KMS-11 (cell line): ENCODE data around the gene TOR4A.

Source experiments
- H2AFZ ChIP-seq: fragments of 200-600 bp; sonication (generic); 2 replicates; pipeline ENCODE4 v1.6.1; 2016; ENCODE audit warnings: antibody characterized with exemption, mixed run types, low read depth
- H3K27ac ChIP-seq: fragments of 200-600 bp; sonication (generic); 2 replicates; pipeline ENCODE4 v1.6.1; 2016; ENCODE audit warnings: mild to moderate bottlenecking, mixed run types
- H3K27me3 ChIP-seq: fragments of 200-600 bp; sonication (generic); 2 replicates; pipeline ENCODE4 v1.6.1; 2017; ENCODE audit warnings: mild to moderate bottlenecking, low read depth, mixed run types, moderate library complexity; ENCODE audit not compliant: insufficient read depth
- H3K36me3 ChIP-seq: fragments of 200-600 bp; sonication (generic); 2 replicates; pipeline ENCODE4 v1.6.1; 2017; ENCODE audit warnings: mild to moderate bottlenecking, mixed run types; ENCODE audit not compliant: insufficient read depth
- H3K4me1 ChIP-seq: fragments of 200-600 bp; sonication (generic); 2 replicates; pipeline ENCODE4 v1.6.1; 2016; ENCODE audit warnings: mild to moderate bottlenecking, low read depth, mixed run types; ENCODE audit not compliant: poor library complexity, severe bottlenecking
- H3K4me2 ChIP-seq: fragments of 200-600 bp; sonication (generic); 2 replicates; pipeline ENCODE4 v1.7.0; 2016; ENCODE audit warnings: mild to moderate bottlenecking, mixed run types
- H3K4me3 ChIP-seq: fragments of 200-600 bp; sonication (generic); IDR thresholded peaks from 2 replicates; pipeline ENCODE4 v1.6.1; 2017; ENCODE audit warnings: low read depth, low read length, mixed read lengths; ENCODE audit not compliant: insufficient read depth
- H3K79me2 ChIP-seq: fragments of 200-600 bp; sonication (generic); 2 replicates; pipeline ENCODE4 v1.6.1; 2016; ENCODE audit warnings: low read depth, mixed run types; ENCODE audit not compliant: insufficient read depth
- H3K9ac ChIP-seq: fragments of 200-600 bp; sonication (generic); 2 replicates; pipeline ENCODE4 v1.6.1; 2016; ENCODE audit warnings: mild to moderate bottlenecking, mixed run types
- H4K20me1 ChIP-seq: fragments of 200-600 bp; sonication (generic); 2 replicates; pipeline ENCODE4 v1.6.1; 2016; ENCODE audit warnings: mild to moderate bottlenecking, mixed run types; ENCODE audit not compliant: insufficient read depth
- CTCF ChIP-seq: fragments of 200-600 bp; sonication (generic); conservative IDR thresholded peaks from 2 replicates; pipeline ENCODE4 v1.6.1; 2017; ENCODE audit warnings: low read depth, mild to moderate bottlenecking, antibody characterized with exemption, low read length, moderate library complexity, mixed read lengths

Gene TOR4A

GRCh38 chr9:137276473-137277328 is 825 bp upstream of the TOR4A start:
- H3K79me2 ChIP-seq: no peaks in the 10 kb centered on the region
- no peak overlapping the region for H3K27ac ChIP-seq
- no peak for TF ChIP-seq CTCF
- H3K9ac ChIP-seq: no peak overlapping the region
- no peak overlapping the region for H3K4me2 ChIP-seq
- no peaks in the 10 kb centered on the region for H3K36me3 ChIP-seq
- no peak overlapping the region for H2AFZ ChIP-seq
- no peak overlapping the region for H3K4me3 ChIP-seq
- H3K27me3 ChIP-seq: no peaks in the 10 kb centered on the region
- peaks cover 5% of the 10 kb centered on the region for H3K4me1 ChIP-seq
- no peaks in the 10 kb centered on the region for H4K20me1 ChIP-seq

GRCh38 chr9:137278061-137278701 is 655 bp downstream of the TOR4A start:
- no peak overlapping the region for H3K4me2 ChIP-seq
- H3K9ac ChIP-seq: no peak overlapping the region

GRCh38 chr9:137278721-137279711 is 1.5 kb downstream of the TOR4A start:
- Histone ChIP-seq H3K27me3 (0 out of 2 replicates have a peak, but pooled peaks cover 5% of the 10 kb centered on the region), H3K79me2 (no peaks in the 10 kb centered on the region), H2AFZ (no peak overlapping the region), H3K4me1 (no peaks in the 10 kb centered on the region), H3K36me3 (no peaks in the 10 kb centered on the region), H3K4me3 (no peak overlapping the region), H3K9ac (no peak overlapping the region), H4K20me1 (no peaks in the 10 kb centered on the region), H3K4me2 (no peak overlapping the region), H3K27ac (no peak overlapping the region)
- no peak for TF ChIP-seq CTCF

More at GRCh38 chr9:137278061-137278701, 655 bp downstream of the TOR4A start:
- Histone ChIP-seq H3K36me3 (no peaks in the 10 kb centered on the region), H3K4me3 (no peak overlapping the region), H3K27ac (no peak overlapping the region), H3K27me3 (0 out of 2 replicates have a peak, but pooled peaks cover 5% of the 10 kb centered on the region), H3K79me2 (no peaks in the 10 kb centered on the region), H3K4me1 (no peaks in the 10 kb centered on the region), H2AFZ (no peak overlapping the region), H4K20me1 (no peaks in the 10 kb centered on the region)
- no peak for TF ChIP-seq CTCF

GRCh38 chr9:137279741-137280473 is 2.4 kb downstream of the TOR4A start:
- no peak overlapping the region for H3K9ac ChIP-seq
- no peak overlapping the region for H3K4me3 ChIP-seq
- H3K36me3 ChIP-seq: no peaks in the 10 kb centered on the region
- H2AFZ ChIP-seq: no peak overlapping the region
- H4K20me1 ChIP-seq: no peaks in the 10 kb centered on the region
- no peaks in the 10 kb centered on the region for H3K4me1 ChIP-seq
- H3K27me3 ChIP-seq: 0 out of 2 replicates have a peak, but pooled peaks cover 7% of the 10 kb centered on the region
- TF ChIP-seq CTCF: no peak
- H3K4me2 ChIP-seq: no peak overlapping the region
- no peaks in the 10 kb centered on the region for H3K79me2 ChIP-seq
- no peak overlapping the region for H3K27ac ChIP-seq
